Body of pancreas (tissue), 4 donors: ENCODE data around the gene CMIP. TPM values are rescaled to one million over a fixed set of nuclear protein-coding genes. Genes with fewer than 3 reads are reported as not detected.
A peak's percentile ranks its signal among the peaks of the same experiment; 100 is the strongest.

Experiments
- ATAC-seq: fragments of 150-250 bp; one replicate; pipeline ENCODE4 v1.9.1; 2016
- DNase-seq, 4 donors: peaks; one replicate each; pipeline ENCODE4 v3.0.0-alpha.2; 2019
- H3K27ac ChIP-seq, 4 donors: fragments of 200-600 bp; sonication (generic); 1 replicate in 3 of 4; 2 replicates in 1 of 4; pipeline versions ENCODE4 v1.5.1 to v1.6.1; 2016 to 2019; ENCODE audit warnings: mild to moderate bottlenecking in 1 of 4, mixed read lengths in 1 of 4, moderate library complexity in 1 of 4
- H3K27me3 ChIP-seq, 2 donors: fragments of 200-600 bp; sonication (generic); one replicate each; pipeline ENCODE4 v1.6.0; 2016; ENCODE audit warnings: mild to moderate bottlenecking in 1 of 2
- H3K36me3 ChIP-seq, 2 donors: fragments of 200-600 bp; sonication (generic); replicated peaks in 1 of 2; 2 replicates each; pipeline ENCODE4 v1.5.1; 2016; ENCODE audit warnings: low read depth in 2 of 2; ENCODE audit not compliant: insufficient read depth in 1 of 2
- H3K4me1 ChIP-seq: fragments of 200-600 bp; sonication (generic); one replicate; pipeline ENCODE4 v1.6.0; 2016
- H3K4me3 ChIP-seq, 2 donors: fragments of 200-600 bp; sonication (generic); 1 replicate in 1 of 2; 2 replicates in 1 of 2; pipeline ENCODE4 v1.5.1; 2016 to 2019
- H3K9me3 ChIP-seq, 3 donors: fragments of 200-600 bp; sonication (generic); 1 replicate in 2 of 3; 2 replicates in 1 of 3; pipeline ENCODE4 v1.5.1; 2016
- CTCF ChIP-seq, 7 experiments: fragments of 450-650 bp in 4 of 7; fragments of 200-600 bp in 3 of 7; sonication (generic) in 3 of 7; IDR thresholded peaks; one replicate each; pipeline ENCODE4 v1.5.1; 2016 to 2019; ENCODE audit warnings: antibody characterized with exemption in 7 of 7
- POLR2A ChIP-seq, 3 donors: fragments of 450-650 bp; IDR thresholded peaks; one replicate each; pipeline ENCODE4 v1.6.1; 2016; ENCODE audit warnings: antibody characterized with exemption in 3 of 3, mild to moderate bottlenecking in 2 of 3
- WGBS, 2 donors: methylation state at CpG; one replicate each; pipeline ENCODE4 v1.1.5; 2017; 5-methylcytosine and 5-hydroxymethylcytosine counted together
- intact Hi-C: fragments of 100-400 bp; cut with DNase I; formaldehyde crosslinking; loops from one replicate; pipeline ENCODE4 v1.15.1; 2023
- total RNA-seq, 2 donors: library from RNA; depleted of rRNA; stranded (reverse); fragments of >200 nt; gene quantifications; one replicate each; pipeline ENCODE4 v1.1.0, GENCODE V29; 2016

Gene CMIP
- total RNA-seq, 2 donors from 2014 or later: 18.7 to 18.8 TPM

DNA sequence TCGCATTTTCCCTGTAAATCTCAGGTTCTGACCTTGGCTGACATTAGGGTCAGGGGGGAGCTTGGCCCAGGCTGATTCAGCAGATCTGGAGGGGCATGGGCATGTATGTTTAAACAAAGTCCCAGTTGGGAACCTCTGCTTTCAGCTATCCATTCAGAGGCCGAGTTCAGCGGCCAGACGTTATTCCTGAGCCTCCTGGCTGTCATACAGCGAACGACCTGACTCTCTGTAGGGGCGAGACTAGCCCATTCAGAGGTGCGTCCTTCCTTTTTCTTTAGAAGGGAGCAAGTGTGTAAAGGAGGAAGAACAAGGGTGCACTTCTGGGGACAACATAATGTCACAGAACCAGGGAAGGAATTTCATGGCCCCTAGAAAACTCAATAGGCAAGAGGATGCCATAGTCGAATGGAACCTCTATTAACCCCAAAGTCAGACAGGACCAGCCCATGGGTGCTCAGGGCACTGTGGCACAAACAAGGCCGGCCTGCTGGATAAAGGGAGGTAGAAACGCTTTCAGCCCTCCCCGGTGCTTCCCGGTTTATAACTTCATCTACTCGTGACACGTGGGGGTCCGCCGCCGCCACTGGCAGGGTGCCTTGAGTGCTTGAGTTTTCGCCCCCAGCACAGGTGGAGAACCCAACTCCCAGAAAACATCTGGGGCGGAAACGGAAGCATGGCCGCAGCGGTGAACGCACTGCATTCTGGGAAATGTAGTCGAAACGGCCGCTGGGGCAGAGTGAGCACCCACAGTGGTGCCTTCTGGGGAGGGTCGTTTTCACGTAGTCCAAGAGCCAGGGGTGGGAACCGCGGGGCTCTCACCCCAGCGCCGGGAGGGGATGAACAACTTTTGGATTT is 301.3 kb downstream of the CMIP start:
- DNase-seq: peak; percentile 63 to 69 (median 68)
- ATAC-seq: peak; percentile 80
- TF ChIP-seq CTCF (IDR thresholded peaks at IDR 0.05) (no peak), POLR2A (IDR thresholded peaks at IDR 0.05) (peak in 1 of 3 donors; percentile 11)
- Histone ChIP-seq H3K9me3 (no peaks in the 10 kb centered on the region), H3K4me1 (peaks cover 8% of the 10 kb centered on the region), H3K27me3 (no peaks in the 10 kb centered on the region), H3K27ac (peak overlapping the region in 1 of 4 donors; percentile 4), H3K4me3 (no peak overlapping the region), H3K36me3 (no peaks in the 10 kb centered on the region)
- intact Hi-C loops: no loop called here
- 20 to 36% methylated on average over 18 to 33 of the region's 33 CpGs for WGBS, 2 donors

GRCh38 chr16:81746566-81746965 is 302.0 kb downstream of the CMIP start:
- Histone ChIP-seq H3K4me1 (peaks cover 8% of the 10 kb centered on the region), H3K4me3 (no peak overlapping the region), H3K36me3 (no peaks in the 10 kb centered on the region), H3K27me3 (no peaks in the 10 kb centered on the region), H3K9me3 (no peaks in the 10 kb centered on the region), H3K27ac (no peak overlapping the region)
- 38 to 43% methylated on average over 5 of the region's 5 CpGs for WGBS, 2 donors
- no peak for ATAC-seq
- no peak for TF ChIP-seq CTCF (IDR thresholded peaks at IDR 0.05)
- no peak for TF ChIP-seq POLR2A (IDR thresholded peaks at IDR 0.05)
- DNase-seq: no peak
- intact Hi-C loops: no loop called here

- 54 to 64% methylated on average over 7 of the region's 7 CpGs for WGBS, 2 donors
- intact Hi-C loops: no loop called here
- DNase-seq (no peak), ATAC-seq (no peak)
- TF ChIP-seq POLR2A (IDR thresholded peaks at IDR 0.05): no peak
- no peak for TF ChIP-seq CTCF (IDR thresholded peaks at IDR 0.05)
- H3K27me3 ChIP-seq: no peaks in the 10 kb centered on the region
- H3K27ac ChIP-seq: no peak overlapping the region
- peaks cover 8% of the 10 kb centered on the region for H3K4me1 ChIP-seq
- no peak overlapping the region for H3K4me3 ChIP-seq
- H3K9me3 ChIP-seq: no peaks in the 10 kb centered on the region
- H3K36me3 ChIP-seq: no peaks in the 10 kb centered on the region
These were observed 304.0 kb downstream of the CMIP start for GRCh38 chr16:81748476-81749198.

- TF ChIP-seq CTCF (IDR thresholded peaks at IDR 0.05): no peak
- no peak for TF ChIP-seq POLR2A (IDR thresholded peaks at IDR 0.05)
- no peaks in the 10 kb centered on the region for H3K9me3 ChIP-seq
- intact Hi-C loops: no loop called here
- H3K4me3 ChIP-seq: no peak overlapping the region
- ATAC-seq: no peak
- peak overlapping the region in 2 of 4 donors; percentile 26 to 30 for H3K27ac ChIP-seq
- no peaks in the 10 kb centered on the region for H3K27me3 ChIP-seq
- 64 to 74% methylated on average over 5 to 13 of the region's 13 CpGs for WGBS, 2 donors
- H3K36me3 ChIP-seq: no peaks in the 10 kb centered on the region
- H3K4me1 ChIP-seq: no peaks in the 10 kb centered on the region
- DNase-seq: peak in 2 of 4 donors; percentile 20 to 68
These were observed 307.7 kb downstream of the CMIP start for GRCh38 chr16:81752225-81752875.
